HepG2 (cell line): ENCODE results near the gene RHOT2. TPM values are rescaled to one million over a fixed set of nuclear protein-coding genes. Genes with fewer than 3 reads are reported as not detected.

Source experiments
- CENPT ChIP-seq: sonication (generic); formaldehyde crosslinking; IDR thresholded peaks from 2 replicates; pipeline ENCODE4 v1.8.0; 2022; ENCODE audit warnings: low read depth, mild to moderate bottlenecking, moderate library complexity, missing genetic modification reagents
- GFI1 ChIP-seq: sonication (generic); formaldehyde crosslinking; IDR thresholded peaks from 2 replicates; pipeline ENCODE4 v1.5.0; 2020; ENCODE audit warnings: missing genetic modification reagents, mild to moderate bottlenecking, borderline replicate concordance
- GTF3A ChIP-seq: sonication (generic); formaldehyde crosslinking; conservative IDR thresholded peaks from 2 replicates; pipeline ENCODE4 v1.4.0; 2020; ENCODE audit warnings: mild to moderate bottlenecking, missing genetic modification reagents
- HMG20A ChIP-seq: IDR thresholded peaks from 2 replicates; pipeline ENCODE4 v1.6.1; 2016; ENCODE audit warnings: borderline replicate concordance
- KDM6A ChIP-seq: IDR thresholded peaks from 2 replicates; pipeline ENCODE4 v1.6.1; 2016; ENCODE audit warnings: low read depth
- KLF13 ChIP-seq: sonication (generic); formaldehyde crosslinking; IDR thresholded peaks from 2 replicates; pipeline ENCODE4 v1.4.0; 2020; ENCODE audit warnings: mild to moderate bottlenecking, missing genetic modification reagents
- MIER2 ChIP-seq: IDR thresholded peaks from 2 replicates; pipeline ENCODE4 v1.6.1; 2016; ENCODE audit warnings: missing biosample characterization, missing genetic modification reagents
- MIER3 ChIP-seq: IDR thresholded peaks from 2 replicates; pipeline ENCODE4 v1.6.1; 2016; ENCODE audit warnings: missing compliant biosample characterization, borderline replicate concordance
- NCOA5 ChIP-seq: sonication (generic); formaldehyde crosslinking; IDR thresholded peaks from 2 replicates; pipeline ENCODE4 v1.4.0; 2020; ENCODE audit warnings: missing genetic modification reagents
- PRPF4 ChIP-seq: fragments of 200-400 bp; formaldehyde crosslinking; IDR thresholded peaks from 2 replicates; pipeline ENCODE4 v1.6.1; 2016; ENCODE audit warnings: low read length, low read depth; ENCODE audit not compliant: poor library complexity, severe bottlenecking
- RFX1 ChIP-seq: fragments of 450-650 bp; IDR thresholded peaks from 2 replicates; pipeline ENCODE4 v1.6.1; 2017
- SP2 ChIP-seq: sonication (generic); formaldehyde crosslinking; IDR thresholded peaks from 2 replicates; pipeline ENCODE4 v1.5.1; 2020; ENCODE audit warnings: mild to moderate bottlenecking, missing genetic modification reagents
- ZFYVE20 ChIP-seq: sonication (generic); formaldehyde crosslinking; IDR thresholded peaks from 2 replicates; pipeline ENCODE4 v1.8.0; 2023; ENCODE audit warnings: low read depth, mild to moderate bottlenecking, moderate library complexity, missing genetic modification reagents, borderline replicate concordance
- ZNF326 ChIP-seq: sonication (generic); formaldehyde crosslinking; IDR thresholded peaks from 2 replicates; pipeline ENCODE4 v1.4.0; 2020; ENCODE audit warnings: missing genetic modification reagents, borderline replicate concordance
- ZNF430 ChIP-seq: sonication (generic); formaldehyde crosslinking; IDR thresholded peaks from 2 replicates; pipeline ENCODE4 v1.9.0; 2021; ENCODE audit warnings: mild to moderate bottlenecking, missing genetic modification reagents
- ZNF615 ChIP-seq: sonication (generic); formaldehyde crosslinking; IDR thresholded peaks from 2 replicates; pipeline ENCODE4 v1.5.0; 2020; ENCODE audit warnings: mild to moderate bottlenecking, missing genetic modification reagents, borderline replicate concordance
- ZNF777 ChIP-seq: sonication (generic); formaldehyde crosslinking; IDR thresholded peaks from 2 replicates; pipeline ENCODE4 v1.4.0; 2020; ENCODE audit warnings: missing genetic modification reagents
- polyA plus RNA-seq, 8 experiments: library from polyadenylated mRNA; depleted of rRNA in 3 of 8; stranded (reverse) in 7 of 8; unstranded in 1 of 8; fragments of >200 nt; fragmentation: Illumina TruSeq in 4 of 8; extraction: Trizol in 4 of 8; gene quantifications; 2 replicates each; pipeline versions ENCODE4 v1.2.1 to v1.2.3, GENCODE V29; 2011 to 2016; ENCODE audit warnings: low read depth in 4 of 8, missing spikeins in 1 of 8, mixed read lengths in 1 of 8; ENCODE audit not compliant: insufficient read depth in 1 of 8
- total RNA-seq, 5 experiments: library from RNA; depleted of rRNA; stranded (reverse); fragments of >200 nt; fragmentation: Illumina TruSeq; extraction: Trizol; gene quantifications; 2 replicates each; pipeline ENCODE4 v1.2.3, GENCODE V29; 2016; ENCODE audit warnings: low read depth in 1 of 5
- TF ChIP-seq, protein P1 (sequence below): sonication (generic); formaldehyde crosslinking; IDR thresholded peaks from 2 replicates; pipeline ENCODE4 v1.5.0; 2020; ENCODE audit warnings: mild to moderate bottlenecking, missing genetic modification reagents
- TF ChIP-seq, protein P2 (sequence below): sonication (generic); formaldehyde crosslinking; IDR thresholded peaks from 2 replicates; pipeline ENCODE4 v1.4.0; 2020; ENCODE audit warnings: missing genetic modification reagents
- TF ChIP-seq, protein P3 (sequence below), 2 experiments: sonication (generic) in 1 of 2; formaldehyde crosslinking in 1 of 2; IDR thresholded peaks; 2 replicates each; pipeline versions ENCODE4 v1.4.0 to v1.6.1; 2018 to 2020; ENCODE audit warnings: missing genetic modification reagents in 2 of 2, borderline replicate concordance in 1 of 2, low read depth in 1 of 2, mild to moderate bottlenecking in 1 of 2, missing biosample characterization in 1 of 2
- TF ChIP-seq, protein P4 (sequence below): sonication (generic); formaldehyde crosslinking; conservative IDR thresholded peaks from 2 replicates; pipeline ENCODE4 v1.4.0; 2020; ENCODE audit warnings: missing genetic modification reagents

Gene RHOT2
- total and polyA plus RNA-seq, 2 of the 13 experiments (the other 11 are each of a cell fraction or from before 2014, with no cell fraction given): 63.6 to 76.9 TPM

DNA sequence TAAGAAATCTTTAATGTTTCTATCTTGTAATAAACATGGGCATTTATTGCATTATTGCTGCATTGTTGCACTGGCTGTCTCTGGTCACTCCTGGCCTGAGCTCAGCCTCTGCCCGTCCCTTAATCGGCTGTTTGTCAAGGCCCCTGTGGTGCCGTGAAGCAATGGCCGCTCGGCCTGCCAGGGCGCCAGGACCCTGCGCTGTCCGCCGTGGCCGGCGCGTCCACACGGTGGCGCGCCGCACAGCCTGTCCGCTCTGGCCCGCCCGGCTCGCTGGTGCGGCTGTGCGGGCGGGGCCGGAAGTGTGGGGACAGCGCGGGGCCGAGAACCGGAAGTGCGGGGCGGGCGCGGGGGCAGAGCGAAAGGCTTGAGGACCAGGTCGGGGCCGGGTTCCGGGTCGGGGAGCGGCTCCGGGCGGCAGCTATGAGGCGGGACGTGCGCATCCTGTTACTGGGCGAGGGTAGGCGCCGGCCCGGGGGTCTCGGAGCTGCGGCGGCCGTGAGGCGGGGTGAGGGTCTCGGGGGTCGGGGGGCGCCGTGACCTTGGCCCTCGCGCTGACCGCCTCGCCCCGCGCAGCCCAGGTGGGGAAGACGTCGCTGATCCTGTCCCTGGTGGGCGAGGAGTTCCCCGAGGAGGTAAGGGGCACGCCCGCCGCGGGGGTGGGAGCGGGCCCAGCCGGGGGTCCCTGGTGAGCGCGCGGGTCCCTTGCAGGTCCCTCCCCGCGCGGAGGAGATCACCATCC is at the start of gene RHOT2 (continued):
- TF ChIP-seq, protein P1, sequence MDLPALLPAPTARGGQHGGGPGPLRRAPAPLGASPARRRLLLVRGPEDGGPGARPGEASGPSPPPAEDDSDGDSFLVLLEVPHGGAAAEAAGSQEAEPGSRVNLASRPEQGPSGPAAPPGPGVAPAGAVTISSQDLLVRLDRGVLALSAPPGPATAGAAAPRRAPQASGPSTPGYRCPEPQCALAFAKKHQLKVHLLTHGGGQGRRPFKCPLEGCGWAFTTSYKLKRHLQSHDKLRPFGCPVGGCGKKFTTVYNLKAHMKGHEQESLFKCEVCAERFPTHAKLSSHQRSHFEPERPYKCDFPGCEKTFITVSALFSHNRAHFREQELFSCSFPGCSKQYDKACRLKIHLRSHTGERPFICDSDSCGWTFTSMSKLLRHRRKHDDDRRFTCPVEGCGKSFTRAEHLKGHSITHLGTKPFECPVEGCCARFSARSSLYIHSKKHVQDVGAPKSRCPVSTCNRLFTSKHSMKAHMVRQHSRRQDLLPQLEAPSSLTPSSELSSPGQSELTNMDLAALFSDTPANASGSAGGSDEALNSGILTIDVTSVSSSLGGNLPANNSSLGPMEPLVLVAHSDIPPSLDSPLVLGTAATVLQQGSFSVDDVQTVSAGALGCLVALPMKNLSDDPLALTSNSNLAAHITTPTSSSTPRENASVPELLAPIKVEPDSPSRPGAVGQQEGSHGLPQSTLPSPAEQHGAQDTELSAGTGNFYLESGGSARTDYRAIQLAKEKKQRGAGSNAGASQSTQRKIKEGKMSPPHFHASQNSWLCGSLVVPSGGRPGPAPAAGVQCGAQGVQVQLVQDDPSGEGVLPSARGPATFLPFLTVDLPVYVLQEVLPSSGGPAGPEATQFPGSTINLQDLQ: no peak; the same call in 1 of the 2 replicates
- TF ChIP-seq ZNF615 (no peak), KLF13 (CRISPR knock-in tag) (no peak), KDM6A (no peak), GFI1 (CRISPR knock-in tag) (no peak), GTF3A (CRISPR knock-in tag) (no peak), SP2 (peak; percentile 78), CENPT (CRISPR knock-in tag) (no peak), HMG20A (CRISPR knock-in tag) (no peak), PRPF4 (no peak), RFX1 (no peak), ZNF430 (CRISPR knock-in tag) (no peak), MIER2 (CRISPR knock-in tag) (no peak), ZNF777 (CRISPR knock-in tag) (peak; percentile 57; the same call in 1 of the 2 replicates), ZFYVE20 (CRISPR knock-in tag) (no peak; the same call in 1 of the 2 replicates), NCOA5 (CRISPR knock-in tag) (no peak), MIER3 (CRISPR knock-in tag) (peak; percentile 44; the same call in 1 of the 2 replicates), ZNF326 (CRISPR knock-in tag) (no peak)
- TF ChIP-seq, protein P2, sequence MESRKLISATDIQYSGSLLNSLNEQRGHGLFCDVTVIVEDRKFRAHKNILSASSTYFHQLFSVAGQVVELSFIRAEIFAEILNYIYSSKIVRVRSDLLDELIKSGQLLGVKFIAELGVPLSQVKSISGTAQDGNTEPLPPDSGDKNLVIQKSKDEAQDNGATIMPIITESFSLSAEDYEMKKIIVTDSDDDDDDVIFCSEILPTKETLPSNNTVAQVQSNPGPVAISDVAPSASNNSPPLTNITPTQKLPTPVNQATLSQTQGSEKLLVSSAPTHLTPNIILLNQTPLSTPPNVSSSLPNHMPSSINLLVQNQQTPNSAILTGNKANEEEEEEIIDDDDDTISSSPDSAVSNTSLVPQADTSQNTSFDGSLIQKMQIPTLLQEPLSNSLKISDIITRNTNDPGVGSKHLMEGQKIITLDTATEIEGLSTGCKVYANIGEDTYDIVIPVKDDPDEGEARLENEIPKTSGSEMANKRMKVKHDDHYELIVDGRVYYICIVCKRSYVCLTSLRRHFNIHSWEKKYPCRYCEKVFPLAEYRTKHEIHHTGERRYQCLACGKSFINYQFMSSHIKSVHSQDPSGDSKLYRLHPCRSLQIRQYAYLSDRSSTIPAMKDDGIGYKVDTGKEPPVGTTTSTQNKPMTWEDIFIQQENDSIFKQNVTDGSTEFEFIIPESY (CRISPR knock-in tag): peak; percentile 76
- TF ChIP-seq, protein P3, sequence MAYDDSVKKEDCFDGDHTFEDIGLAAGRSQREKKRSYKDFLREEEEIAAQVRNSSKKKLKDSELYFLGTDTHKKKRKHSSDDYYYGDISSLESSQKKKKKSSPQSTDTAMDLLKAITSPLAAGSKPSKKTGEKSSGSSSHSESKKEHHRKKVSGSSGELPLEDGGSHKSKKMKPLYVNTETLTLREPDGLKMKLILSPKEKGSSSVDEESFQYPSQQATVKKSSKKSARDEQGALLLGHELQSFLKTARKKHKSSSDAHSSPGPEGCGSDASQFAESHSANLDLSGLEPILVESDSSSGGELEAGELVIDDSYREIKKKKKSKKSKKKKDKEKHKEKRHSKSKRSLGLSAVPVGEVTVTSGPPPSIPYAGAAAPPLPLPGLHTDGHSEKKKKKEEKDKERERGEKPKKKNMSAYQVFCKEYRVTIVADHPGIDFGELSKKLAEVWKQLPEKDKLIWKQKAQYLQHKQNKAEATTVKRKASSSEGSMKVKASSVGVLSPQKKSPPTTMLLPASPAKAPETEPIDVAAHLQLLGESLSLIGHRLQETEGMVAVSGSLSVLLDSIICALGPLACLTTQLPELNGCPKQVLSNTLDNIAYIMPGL (CRISPR knock-in tag; IDR thresholded peaks at IDR 0.05; ENCODE audit: borderline replicate concordance in 1 of 2, low read depth in 1 of 2): peak; percentile 83 to 90; a peak in 3 of 4 replicates
- TF ChIP-seq, protein P4, sequence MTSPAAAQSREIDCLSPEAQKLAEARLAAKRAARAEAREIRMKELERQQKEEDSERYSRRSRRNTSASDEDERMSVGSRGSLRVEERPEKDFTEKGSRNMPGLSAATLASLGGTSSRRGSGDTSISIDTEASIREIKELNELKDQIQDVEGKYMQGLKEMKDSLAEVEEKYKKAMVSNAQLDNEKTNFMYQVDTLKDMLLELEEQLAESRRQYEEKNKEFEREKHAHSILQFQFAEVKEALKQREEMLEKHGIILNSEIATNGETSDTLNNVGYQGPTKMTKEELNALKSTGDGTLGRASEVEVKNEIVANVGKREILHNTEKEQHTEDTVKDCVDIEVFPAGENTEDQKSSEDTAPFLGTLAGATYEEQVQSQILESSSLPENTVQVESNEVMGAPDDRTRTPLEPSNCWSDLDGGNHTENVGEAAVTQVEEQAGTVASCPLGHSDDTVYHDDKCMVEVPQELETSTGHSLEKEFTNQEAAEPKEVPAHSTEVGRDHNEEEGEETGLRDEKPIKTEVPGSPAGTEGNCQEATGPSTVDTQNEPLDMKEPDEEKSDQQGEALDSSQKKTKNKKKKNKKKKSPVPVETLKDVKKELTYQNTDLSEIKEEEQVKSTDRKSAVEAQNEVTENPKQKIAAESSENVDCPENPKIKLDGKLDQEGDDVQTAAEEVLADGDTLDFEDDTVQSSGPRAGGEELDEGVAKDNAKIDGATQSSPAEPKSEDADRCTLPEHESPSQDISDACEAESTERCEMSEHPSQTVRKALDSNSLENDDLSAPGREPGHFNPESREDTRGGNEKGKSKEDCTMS: no peak
